K562 (cell line): ENCODE results near the gene NDUFAB1. TPM values are rescaled to one million over a fixed set of nuclear protein-coding genes. Genes with fewer than 3 reads are reported as not detected.

Experiments used
- KDM4B ChIP-seq, 2 experiments: fragments of 450-650 bp in 1 of 2; sonication (generic) in 1 of 2; IDR thresholded peaks; 2 replicates each; pipeline ENCODE4 v1.6.1; 2016 to 2017; ENCODE audit warnings: borderline replicate concordance in 2 of 2, antibody characterized with exemption in 1 of 2, low read depth in 1 of 2, mild to moderate bottlenecking in 1 of 2
- LARP7 ChIP-seq: fragments of 450-650 bp; IDR thresholded peaks from 2 replicates; pipeline ENCODE4 v1.6.1; 2016
- MIER1 ChIP-seq: fragments of 450-650 bp; IDR thresholded peaks from 2 replicates; pipeline ENCODE4 v1.6.1; 2016; ENCODE audit warnings: antibody characterized with exemption, mild to moderate bottlenecking, low read depth
- PRDM10 ChIP-seq: fragments of 450-650 bp; IDR thresholded peaks from 2 replicates; pipeline ENCODE4 v1.6.1; 2018; ENCODE audit not compliant: partially characterized antibody
- ZC3H11A ChIP-seq: IDR thresholded peaks from 2 replicates; pipeline ENCODE4 v1.6.1; 2012; ENCODE audit warnings: low read depth, low read length, improper control_type of control experiment
- ZNF407 ChIP-seq: fragments of 450-650 bp; IDR thresholded peaks from 2 replicates; pipeline ENCODE4 v1.6.1; 2016; ENCODE audit warnings: low read depth
- polyA plus RNA-seq, 8 experiments: library from polyadenylated mRNA; depleted of rRNA in 4 of 8; stranded (reverse) in 5 of 8; unstranded in 3 of 8; fragments of >200 nt; fragmentation: Nextera tagmentation in 2 of 8; fragmentation: Illumina TruSeq in 1 of 8; extraction: Ambion mirVana in 2 of 8; extraction: Trizol in 1 of 8; gene quantifications; 2 replicates each; pipeline versions ENCODE4 v1.2.1 to v1.2.3, GENCODE V29; 2011 to 2014; ENCODE audit warnings: inconsistent platforms in 1 of 8, missing spikeins in 1 of 8
- total RNA-seq, 7 experiments: library from RNA; depleted of rRNA in 6 of 7; stranded (reverse); fragments of >200 nt in 6 of 7; fragmentation: Illumina TruSeq in 2 of 7; extraction: Trizol in 2 of 7; gene quantifications; 2 replicates each; pipeline versions ENCODE4 v1.2.1 to v1.2.3, GENCODE V29; 2011 to 2021; ENCODE audit warnings: low replicate concordance in 1 of 7

NDUFAB1 gene
- total and polyA plus RNA-seq, 9 of the 15 experiments (the other 6 are each of a cell fraction or from before 2014, with no cell fraction given) = 123 to 481 (median 238) TPM

GRCh38 chr16:23556881-23557778, 39.0 kb downstream of the NDUFAB1 start, which contains the start of the genes EARS2 and UBFD1 (continued):
- TF ChIP-seq ZNF407 (peak; percentile 75; the same call in 1 of the 2 replicates), LARP7 (0 out of 2 replicates have a peak, but pooled peaks have one; percentile 21), MIER1 (0 out of 2 replicates have a peak, but pooled peaks have one; percentile 54), KDM4B (IDR thresholded peaks at IDR 0.05; ENCODE audit: borderline replicate concordance in 2 of 2, low read depth in 1 of 2) (no peak; a peak in 1 of 4 replicates), PRDM10 (peak; percentile 40), ZC3H11A (no peak)
